Brain microvascular endothelial cell (primary cell): ENCODE results near the gene MTA3.

Experiments used
- DNase-seq: peaks from one replicate; pipeline ENCODE4 v3.0.0-alpha.2; 2020
- H3K27ac ChIP-seq: fragments of 250-450 bp; sonication (Bioruptor Pico); 2 replicates; pipeline ENCODE4 v1.5.1; 2020; ENCODE audit warnings: mild to moderate bottlenecking, moderate library complexity
- H3K27me3 ChIP-seq: fragments of 250-450 bp; sonication (Bioruptor Pico); replicated peaks from 2 replicates; pipeline ENCODE4 v1.5.1; 2020; ENCODE audit warnings: mild to moderate bottlenecking
- H3K36me3 ChIP-seq: fragments of 250-450 bp; sonication (Bioruptor Pico); replicated peaks from 2 replicates; pipeline ENCODE4 v1.5.1; 2020; ENCODE audit warnings: mild to moderate bottlenecking
- H3K4me3 ChIP-seq: 2 replicates; pipeline ENCODE4 v1.5.1; 2011; ENCODE audit warnings: low read depth, mild to moderate bottlenecking, control low read depth, low read length, moderate library complexity
- in situ Hi-C: cut with HindIII; loops from 2 replicates; pipeline ENCODE4 v1.10.0; 2017; ENCODE audit warnings: low sequenced_read_pairs, low pct_ligation_motif_present
- TF ChIP-seq, protein P1 (sequence below): IDR thresholded peaks from 2 replicates; pipeline ENCODE4 v1.5.1; 2011; ENCODE audit warnings: low read depth, mild to moderate bottlenecking, moderate library complexity, low read length, control low read depth, inconsistent platforms; ENCODE audit errors: missing control alignments

Gene MTA3

DNA sequence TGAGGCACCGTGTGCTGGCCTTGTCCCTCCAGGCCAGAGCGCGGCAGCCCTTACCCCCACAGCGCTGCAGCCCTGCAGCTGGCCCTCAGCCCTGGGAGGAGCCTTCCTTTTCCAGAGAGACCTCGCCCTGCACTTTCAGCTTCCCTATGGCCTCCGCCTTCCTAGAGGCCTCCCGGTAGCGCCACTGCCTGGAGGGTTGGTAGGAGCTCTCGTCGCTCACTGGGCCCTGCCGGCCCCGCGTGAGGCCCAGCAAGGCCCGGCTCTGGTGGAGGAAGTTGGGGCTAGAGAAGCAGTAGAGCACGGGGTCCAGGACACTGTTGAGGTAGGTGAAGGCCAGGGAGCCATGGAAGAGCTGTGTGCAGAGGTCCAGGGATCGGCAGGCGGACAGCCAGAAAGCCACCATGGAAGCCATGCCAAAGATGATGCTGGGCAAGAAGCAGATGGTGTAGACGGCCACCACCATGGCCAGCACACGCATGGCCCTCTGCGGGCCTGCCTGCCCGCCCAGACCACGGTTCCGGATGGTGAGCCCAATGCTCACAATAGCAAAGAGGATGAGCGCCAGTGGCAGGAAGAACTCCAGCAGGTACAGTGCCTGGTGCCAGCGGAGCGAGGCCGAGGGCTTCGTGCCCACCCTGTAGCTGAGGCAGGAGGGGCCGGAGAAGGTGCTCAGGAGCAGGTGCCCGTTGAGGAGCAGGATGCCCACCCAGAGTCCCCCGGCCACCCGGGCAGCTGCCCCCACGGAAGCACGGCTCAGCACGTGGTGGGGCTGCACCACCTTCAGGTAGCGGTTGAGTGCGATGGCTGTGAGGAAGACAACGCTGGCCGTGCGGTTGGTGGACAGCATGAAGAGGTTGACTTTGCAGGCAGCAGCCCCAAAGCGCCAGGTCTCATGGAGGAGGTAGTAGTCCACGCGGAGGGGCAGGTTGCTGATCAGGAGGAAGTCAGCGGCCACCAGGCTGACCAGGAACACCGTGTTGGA is 194.7 kb downstream of the MTA3 start:
- Histone ChIP-seq H3K36me3 (no peaks in the 10 kb centered on the region), H3K27ac (no peak overlapping the region), H3K27me3 (no peaks in the 10 kb centered on the region), H3K4me3 (no peak overlapping the region)
- in situ Hi-C loops, result no loop called here
- TF ChIP-seq, protein P1, sequence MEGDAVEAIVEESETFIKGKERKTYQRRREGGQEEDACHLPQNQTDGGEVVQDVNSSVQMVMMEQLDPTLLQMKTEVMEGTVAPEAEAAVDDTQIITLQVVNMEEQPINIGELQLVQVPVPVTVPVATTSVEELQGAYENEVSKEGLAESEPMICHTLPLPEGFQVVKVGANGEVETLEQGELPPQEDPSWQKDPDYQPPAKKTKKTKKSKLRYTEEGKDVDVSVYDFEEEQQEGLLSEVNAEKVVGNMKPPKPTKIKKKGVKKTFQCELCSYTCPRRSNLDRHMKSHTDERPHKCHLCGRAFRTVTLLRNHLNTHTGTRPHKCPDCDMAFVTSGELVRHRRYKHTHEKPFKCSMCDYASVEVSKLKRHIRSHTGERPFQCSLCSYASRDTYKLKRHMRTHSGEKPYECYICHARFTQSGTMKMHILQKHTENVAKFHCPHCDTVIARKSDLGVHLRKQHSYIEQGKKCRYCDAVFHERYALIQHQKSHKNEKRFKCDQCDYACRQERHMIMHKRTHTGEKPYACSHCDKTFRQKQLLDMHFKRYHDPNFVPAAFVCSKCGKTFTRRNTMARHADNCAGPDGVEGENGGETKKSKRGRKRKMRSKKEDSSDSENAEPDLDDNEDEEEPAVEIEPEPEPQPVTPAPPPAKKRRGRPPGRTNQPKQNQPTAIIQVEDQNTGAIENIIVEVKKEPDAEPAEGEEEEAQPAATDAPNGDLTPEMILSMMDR, result no peak
- DNase-seq, result no peak

DNA sequence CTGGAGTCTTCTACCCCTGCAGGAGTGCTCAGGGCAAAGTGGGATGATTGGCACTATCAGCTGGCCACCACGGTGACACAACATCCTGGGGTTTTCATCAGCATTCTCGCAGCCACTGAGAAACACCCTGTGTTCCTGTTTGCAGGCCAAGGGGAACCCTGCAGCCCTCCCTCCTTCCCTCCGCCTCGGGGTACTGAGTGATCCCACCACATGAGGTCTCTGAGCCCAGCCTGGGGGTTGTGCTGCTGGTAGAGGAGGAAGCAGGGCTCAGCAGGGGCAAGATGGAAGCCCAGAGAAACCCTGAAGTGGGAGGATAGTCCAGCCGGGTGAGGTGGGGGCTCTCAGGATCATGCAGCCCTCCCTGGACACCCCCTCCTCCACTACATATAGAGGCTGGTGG is 195.7 kb downstream of the MTA3 start, which contains the start of gene OXER1:
Gene OXER1 (minus strand): TSS at position 40 of the 400 bp plus-strand sequence. CDS start 73 bp downstream, outside the sequence.
- Histone ChIP-seq H3K27ac (no peak within 1 kb of the TSS), H3K4me3 (no peak within 1 kb of the TSS), H3K36me3 (no peaks in the 10 kb centered on the region), H3K27me3 (no peaks in the 10 kb centered on the region)
- in situ Hi-C loops, result no loop called here
- TF ChIP-seq, protein P1, result no peak
- no peak for DNase-seq

DNA sequence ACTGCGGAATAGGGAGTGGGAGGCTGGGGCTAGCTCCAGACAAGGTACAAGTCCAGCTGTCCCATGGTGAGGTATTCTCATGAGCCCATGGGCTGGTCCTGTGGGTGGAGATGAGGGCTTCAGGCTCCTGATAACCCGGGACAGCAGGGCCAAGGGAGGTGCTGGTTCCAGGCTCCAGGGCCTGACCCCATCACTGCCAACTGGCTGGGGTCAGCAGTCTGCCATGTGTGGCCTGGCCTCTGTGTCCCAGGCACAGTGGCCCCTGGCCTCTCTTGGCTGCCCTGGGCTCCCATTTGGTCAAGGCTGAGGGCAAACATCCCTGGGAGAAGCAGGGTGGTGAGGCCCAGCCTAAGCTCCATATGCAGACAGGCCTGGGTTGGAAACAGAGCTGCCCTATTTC is 196.5 kb downstream of the MTA3 start:
- no peak overlapping the region for H3K4me3 ChIP-seq
- TF ChIP-seq, protein P1, result no peak
- H3K27ac ChIP-seq, result no peak overlapping the region
- in situ Hi-C loops, result no loop called here
- no peak for DNase-seq
- no peaks in the 10 kb centered on the region for H3K36me3 ChIP-seq
- H3K27me3 ChIP-seq, result no peaks in the 10 kb centered on the region

DNA sequence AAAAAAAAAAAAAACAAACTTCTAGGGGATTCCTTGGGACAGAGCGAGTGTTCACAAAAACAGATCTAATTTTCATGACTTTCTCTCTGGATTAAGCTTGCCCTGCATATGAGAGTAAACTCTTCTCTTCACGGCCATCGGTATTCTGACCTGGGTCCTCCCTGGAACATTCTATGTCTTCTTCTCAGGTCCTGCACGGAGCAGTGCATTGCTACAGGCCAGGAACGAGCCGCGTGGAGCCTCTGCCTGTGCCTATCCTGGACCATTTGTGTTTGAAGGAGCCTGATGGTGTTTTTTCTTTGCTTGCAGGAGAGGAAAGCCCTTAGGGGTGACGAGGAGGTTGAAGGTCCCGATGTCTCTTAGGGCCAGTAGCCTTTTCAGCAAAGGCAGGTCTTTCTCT is 197.3 kb downstream of the MTA3 start:
- DNase-seq, result no peak
- TF ChIP-seq, protein P1, result no peak
- Histone ChIP-seq H3K27me3 (no peaks in the 10 kb centered on the region), H3K36me3 (no peaks in the 10 kb centered on the region), H3K4me3 (no peak overlapping the region), H3K27ac (no peak overlapping the region)
- in situ Hi-C loops, result no loop called here

DNA sequence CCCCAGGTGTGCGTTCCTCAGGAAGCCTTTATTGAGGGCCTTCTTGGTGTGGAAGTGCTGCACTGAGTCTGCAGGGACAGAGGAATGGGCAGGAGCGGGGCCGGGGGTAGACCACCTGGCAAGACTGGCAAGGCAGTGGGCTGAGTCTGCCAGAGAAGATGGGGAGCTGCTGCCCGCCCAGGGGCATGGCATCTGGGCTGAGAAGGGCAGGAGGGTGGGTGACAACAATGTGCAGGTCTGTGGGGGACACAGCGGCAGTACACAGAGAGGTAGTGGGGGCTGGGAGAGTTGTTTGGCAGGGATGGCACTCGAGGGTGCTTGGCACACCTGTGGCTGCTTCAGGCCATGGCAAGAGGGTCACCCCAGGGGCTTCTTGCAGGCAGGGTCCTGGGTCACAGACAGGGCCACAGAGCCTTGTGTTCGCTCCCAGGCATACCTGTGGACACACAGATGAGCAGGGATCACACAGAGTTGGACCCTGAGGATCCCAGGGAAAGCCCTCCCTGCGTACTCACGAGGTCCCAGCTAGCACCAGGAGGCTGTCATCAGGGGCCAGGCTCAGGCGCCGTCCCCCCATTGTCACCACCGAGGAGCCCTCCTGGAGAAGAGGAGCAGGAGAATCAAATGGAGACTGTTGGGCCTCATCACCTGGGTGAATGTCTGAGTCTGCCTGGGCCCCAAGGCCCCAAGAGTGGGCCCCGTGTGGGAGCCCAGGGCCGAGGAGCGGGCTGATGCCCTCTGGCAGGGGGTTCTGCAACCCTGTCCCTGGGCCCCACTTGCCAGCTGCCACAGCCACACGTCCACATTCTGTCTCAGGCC is 198.9 kb downstream of the MTA3 start:
- in situ Hi-C loops, result no loop called here
- DNase-seq, result no peak
- Histone ChIP-seq H3K27me3 (no peaks in the 10 kb centered on the region), H3K36me3 (no peaks in the 10 kb centered on the region), H3K27ac (no peak overlapping the region), H3K4me3 (no peak overlapping the region)
- TF ChIP-seq, protein P1, result no peak
